Measurements from ENCODE around the gene CLIC4.
"Not testable (repeated sequence)": the region's sequence is repeated elsewhere in the genome, so short reads cannot be mapped to it uniquely, and the experiment has no call there.

The CLIC4 gene

DNA sequence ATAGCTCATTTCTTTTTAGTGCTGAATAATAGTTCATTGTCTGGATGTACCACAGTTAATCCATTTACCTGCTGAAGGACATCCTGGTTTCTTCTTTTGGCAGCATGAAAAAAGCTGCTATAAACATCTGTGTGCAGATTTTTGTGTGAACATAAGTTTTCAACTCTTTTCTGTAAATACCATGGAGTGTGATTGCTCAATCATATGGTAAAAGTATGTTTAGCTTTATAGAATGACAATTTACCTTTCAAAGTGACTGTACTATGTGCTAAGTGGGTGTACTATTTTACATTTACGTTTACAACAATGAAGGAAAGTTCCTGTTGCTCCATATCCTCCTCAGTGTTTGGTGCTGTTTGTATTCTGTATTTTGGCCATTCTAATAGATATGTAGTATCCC is 135.8 kb downstream of the CLIC4 start:
- ChIA-PET POLR2A (no interaction called here), CTCF (interaction anchor here (0.9 to 2.6 kb wide), 3 partner anchors 9 to 28 kb away, joined by 3 to 17 read pairs (median 4); no protein-coding TSS in a partner anchor)
- DNase-seq (ENCODE audit: low read depth, low spot score): no peak
- TF ChIP-seq, protein P1, sequence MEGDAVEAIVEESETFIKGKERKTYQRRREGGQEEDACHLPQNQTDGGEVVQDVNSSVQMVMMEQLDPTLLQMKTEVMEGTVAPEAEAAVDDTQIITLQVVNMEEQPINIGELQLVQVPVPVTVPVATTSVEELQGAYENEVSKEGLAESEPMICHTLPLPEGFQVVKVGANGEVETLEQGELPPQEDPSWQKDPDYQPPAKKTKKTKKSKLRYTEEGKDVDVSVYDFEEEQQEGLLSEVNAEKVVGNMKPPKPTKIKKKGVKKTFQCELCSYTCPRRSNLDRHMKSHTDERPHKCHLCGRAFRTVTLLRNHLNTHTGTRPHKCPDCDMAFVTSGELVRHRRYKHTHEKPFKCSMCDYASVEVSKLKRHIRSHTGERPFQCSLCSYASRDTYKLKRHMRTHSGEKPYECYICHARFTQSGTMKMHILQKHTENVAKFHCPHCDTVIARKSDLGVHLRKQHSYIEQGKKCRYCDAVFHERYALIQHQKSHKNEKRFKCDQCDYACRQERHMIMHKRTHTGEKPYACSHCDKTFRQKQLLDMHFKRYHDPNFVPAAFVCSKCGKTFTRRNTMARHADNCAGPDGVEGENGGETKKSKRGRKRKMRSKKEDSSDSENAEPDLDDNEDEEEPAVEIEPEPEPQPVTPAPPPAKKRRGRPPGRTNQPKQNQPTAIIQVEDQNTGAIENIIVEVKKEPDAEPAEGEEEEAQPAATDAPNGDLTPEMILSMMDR (IDR thresholded peaks at IDR 0.05; ENCODE audit: insufficient read depth, low read length, missing control alignments): no peak
- no peak overlapping the region for H3K4me3 ChIP-seq (ENCODE audit: low read depth, low read length)

DNA sequence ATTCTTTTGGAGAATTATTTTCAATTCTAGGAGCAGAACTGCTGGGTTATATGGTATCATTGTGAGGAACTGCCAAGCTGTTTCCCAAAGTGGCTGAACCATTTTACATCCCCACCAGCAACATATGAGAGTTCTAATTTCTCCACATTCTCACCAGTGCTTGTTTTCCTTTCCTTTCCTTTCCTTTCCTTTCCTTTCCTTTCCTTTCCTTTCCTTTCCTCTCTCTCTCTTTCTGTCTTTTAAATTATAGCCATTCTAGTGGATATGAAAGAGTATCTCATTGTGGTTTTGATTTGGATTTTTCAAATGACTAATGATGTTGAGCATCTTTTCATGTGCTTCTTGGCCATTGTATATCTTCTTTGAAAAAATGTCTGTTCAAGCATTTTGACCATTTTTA is 139.5 kb downstream of the CLIC4 start:
- TF ChIP-seq, protein P1 (IDR thresholded peaks at IDR 0.05; ENCODE audit: insufficient read depth, low read length, missing control alignments): no peak
- DNase-seq (ENCODE audit: low read depth, low spot score): no peak
- CTCF ChIA-PET: no interaction called here
- POLR2A ChIA-PET: no interaction called here
- H3K4me3 ChIP-seq (ENCODE audit: low read depth, low read length): no peak overlapping the region

DNA sequence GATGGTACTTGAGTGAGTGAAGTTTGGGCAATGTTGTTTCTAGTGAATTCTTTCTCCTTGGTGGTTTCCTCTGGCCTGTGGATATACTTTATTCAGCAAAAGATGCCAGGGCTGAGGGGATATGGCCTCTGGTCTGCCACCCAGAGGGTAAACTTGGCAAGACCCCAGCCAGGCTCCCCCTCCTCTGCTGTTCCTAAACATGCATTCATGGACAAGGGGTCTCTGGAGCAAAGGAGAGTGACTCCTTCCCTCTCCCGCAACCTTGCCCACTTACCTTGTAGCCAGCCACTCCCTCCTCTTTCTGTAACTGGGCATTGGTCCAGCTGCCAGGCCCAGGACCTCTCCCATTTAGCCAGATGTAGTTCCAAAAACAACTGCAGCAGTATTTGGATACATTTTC is 141.0 kb downstream of the CLIC4 start:
- no peak overlapping the region for H3K4me3 ChIP-seq (ENCODE audit: low read depth, low read length)
- TF ChIP-seq, protein P1 (IDR thresholded peaks at IDR 0.05; ENCODE audit: insufficient read depth, low read length, missing control alignments): no peak
- no peak for DNase-seq (ENCODE audit: low read depth, low spot score)
- ChIA-PET POLR2A (no interaction called here), CTCF (interaction anchor here (2.4 to 4.4 kb wide), 2 partner anchors 10 to 12 kb away, joined by 6 to 26 read pairs; no protein-coding TSS in a partner anchor)

DNA sequence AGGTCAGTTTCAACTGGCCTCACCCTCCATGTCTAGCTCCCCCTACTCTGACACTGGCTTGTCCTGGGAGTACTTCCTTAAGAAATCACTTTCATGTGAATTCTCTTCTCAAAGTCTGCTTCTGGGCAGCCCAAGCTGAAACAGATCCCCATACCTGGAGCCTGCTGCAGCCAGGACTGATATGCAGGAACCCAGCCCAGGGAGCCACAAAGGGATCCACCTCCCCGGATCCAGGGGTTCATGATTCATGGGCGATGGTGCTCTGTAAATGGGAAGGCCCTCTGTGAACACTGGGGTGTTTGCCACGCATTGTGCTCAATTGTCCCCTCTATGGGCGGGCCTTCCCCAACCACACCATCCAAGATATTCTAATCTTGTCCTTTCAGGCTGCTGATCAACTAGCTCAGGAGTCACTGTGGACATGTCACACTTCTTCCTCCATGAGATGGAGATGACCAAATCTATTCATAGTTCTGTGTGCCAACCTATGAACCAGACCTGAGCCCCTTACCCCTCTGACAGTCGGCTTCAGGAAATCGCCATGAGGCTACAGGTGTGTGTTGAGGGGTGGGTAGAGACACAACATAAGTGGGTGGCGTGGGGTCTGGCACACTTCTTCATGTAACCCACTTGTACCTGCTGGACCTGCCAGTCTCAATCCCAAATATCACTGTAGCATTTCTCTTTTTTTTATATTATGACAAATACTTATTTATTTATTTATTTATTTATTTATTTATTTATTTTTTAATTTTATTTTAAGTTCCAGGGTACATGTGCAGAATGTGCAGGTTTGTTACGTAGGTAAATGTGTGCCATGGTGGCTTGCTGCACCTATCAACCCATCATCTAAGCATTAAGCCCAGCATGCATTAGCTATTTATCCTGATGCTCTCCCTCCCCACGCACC is 143.1 kb downstream of the CLIC4 start:
- no peak overlapping the region for H3K4me3 ChIP-seq (ENCODE audit: low read depth, low read length)
- TF ChIP-seq, protein P1 (IDR thresholded peaks at IDR 0.05; ENCODE audit: insufficient read depth, low read length, missing control alignments): no peak
- CTCF ChIA-PET: interaction anchor here (1.0 to 4.4 kb wide), 4 partner anchors 7 to 319 kb away, joined by 3 to 26 read pairs (median 4); no protein-coding TSS in a partner anchor
- no peak for DNase-seq (ENCODE audit: low read depth, low spot score)
- POLR2A ChIA-PET: interaction anchor here (0.7 kb wide), 1 partner anchor 18 kb away, joined by 3 read pairs; no protein-coding TSS in a partner anchor

DNA sequence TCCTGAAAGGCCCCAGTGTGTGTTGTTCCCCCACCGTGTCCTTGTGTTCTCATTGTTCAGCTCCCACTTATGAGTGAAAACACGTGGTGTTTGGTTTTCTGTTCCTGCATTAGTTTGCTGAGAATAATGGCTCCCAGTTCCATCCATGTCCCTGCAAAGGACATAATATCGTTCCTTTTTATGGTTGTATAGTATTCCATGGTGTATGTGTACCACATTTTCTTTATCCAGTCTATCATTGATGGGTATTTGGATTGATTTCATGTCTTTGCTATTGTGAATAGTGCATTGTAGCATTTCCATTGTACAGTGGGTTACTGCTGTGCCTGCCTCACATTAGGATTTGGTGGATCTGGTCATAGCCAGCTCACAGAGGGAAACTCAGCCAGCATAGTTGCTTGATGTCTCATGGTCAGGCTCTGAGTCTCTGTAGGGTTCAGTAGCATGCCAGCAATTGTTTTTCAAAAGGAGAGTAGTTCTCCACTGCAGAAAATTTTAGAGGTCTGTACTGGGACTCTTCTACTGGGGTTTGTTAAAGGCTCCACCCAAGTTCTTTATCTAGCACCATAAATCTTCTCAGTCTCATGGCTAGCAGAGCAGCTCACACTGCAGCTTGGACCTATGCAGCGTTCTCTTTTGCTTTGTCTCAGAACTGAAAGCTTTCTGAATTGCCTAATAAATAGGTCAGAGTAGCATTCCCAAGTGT is 143.9 kb downstream of the CLIC4 start:
- ChIA-PET CTCF (interaction anchor here (1.0 to 4.4 kb wide), 3 partner anchors 9 to 318 kb away, joined by 3 to 26 read pairs (median 3); no protein-coding TSS in a partner anchor), POLR2A (interaction anchor here (0.7 kb wide), 1 partner anchor 18 kb away, joined by 3 read pairs; no protein-coding TSS in a partner anchor)
- TF ChIP-seq, protein P1 (IDR thresholded peaks at IDR 0.05; ENCODE audit: insufficient read depth, low read length, missing control alignments): no peak
- no peak overlapping the region for H3K4me3 ChIP-seq (ENCODE audit: low read depth, low read length)
- peak; percentile 19 for DNase-seq (ENCODE audit: low read depth, low spot score)

DNA sequence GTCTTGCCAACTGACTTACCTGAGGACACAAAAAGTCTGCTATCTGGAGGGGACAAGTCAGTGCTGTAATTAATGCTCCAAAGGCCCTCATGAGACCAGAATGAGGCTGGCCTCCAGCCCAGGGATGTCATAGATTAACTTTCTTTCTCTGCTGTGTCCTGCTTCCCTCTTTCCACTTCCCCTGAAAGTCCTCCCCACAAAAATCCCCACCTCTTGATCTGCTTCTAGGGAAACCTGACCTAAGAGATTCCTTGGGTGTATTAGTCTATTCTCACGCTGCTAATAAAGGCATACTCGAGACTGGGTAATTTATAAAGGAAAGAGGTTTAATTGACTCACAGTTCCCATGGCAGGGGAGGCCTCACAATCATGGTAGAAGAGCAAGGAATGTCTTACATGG is 145.6 kb downstream of the CLIC4 start:
- TF ChIP-seq, protein P1 (IDR thresholded peaks at IDR 0.05; ENCODE audit: insufficient read depth, low read length, missing control alignments): no peak
- ChIA-PET CTCF (no interaction called here), POLR2A (no interaction called here)
- no peak for DNase-seq (ENCODE audit: low read depth, low spot score)
- H3K4me3 ChIP-seq (ENCODE audit: low read depth, low read length): no peak overlapping the region

DNA sequence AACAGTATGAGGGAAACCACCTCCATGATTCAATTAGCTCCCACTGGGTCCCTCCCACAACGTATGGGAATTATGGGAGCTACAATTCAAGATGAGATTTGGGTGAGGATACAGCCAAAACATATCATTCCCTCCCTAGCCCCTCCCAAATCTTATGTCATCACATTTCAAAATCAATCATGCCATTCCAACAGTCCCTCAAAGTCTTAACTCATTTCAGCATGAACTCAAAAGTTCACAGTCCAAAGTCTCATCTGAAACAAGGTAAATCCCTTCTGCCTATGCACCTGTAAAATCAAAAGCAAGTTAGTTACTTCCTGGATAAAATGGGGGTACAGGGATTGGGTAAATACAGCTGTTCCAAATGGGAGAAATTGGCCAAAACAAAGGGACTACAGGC is 146.1 kb downstream of the CLIC4 start:
- DNase-seq (ENCODE audit: low read depth, low spot score); POLR2A ChIA-PET; CTCF ChIA-PET; H3K4me3 ChIP-seq (ENCODE audit: low read depth, low read length): not testable (repeated sequence)
